ENCODE measurements around the gene CAMK2B. TPM values are rescaled to one million over a fixed set of nuclear protein-coding genes. Genes with fewer than 3 reads are reported as not detected.

CAMK2B gene
- total RNA-seq, 1 experiment from 2014 or later, result 0.13 TPM

GRCh38 chr7:44306606-44307005 is 18.8 kb downstream of the CAMK2B start:
- ChIA-PET POLR2A (ENCODE audit: low non-redundant PET) (no interaction called here), CTCF (no interaction called here)
- no peaks in the 10 kb centered on the region for H3K4me1 ChIP-seq (ENCODE audit: insufficient read depth, low read length, poor library complexity, severe bottlenecking)
- H3K4me3 ChIP-seq (ENCODE audit: low read depth, low read length, poor library complexity, severe bottlenecking), result no peak overlapping the region
- no peak for TF ChIP-seq CTCF (conservative IDR thresholded peaks at IDR 0.05; ENCODE audit: low read depth, low read length)
- no peak for TF ChIP-seq EZH2 (IDR thresholded peaks at IDR 0.05; ENCODE audit: borderline replicate concordance, low read depth, low read length, poor library complexity, severe bottlenecking)
- peaks cover 14% of the 10 kb centered on the region for H3K27me3 ChIP-seq (replicated peaks; ENCODE audit: insufficient read depth, low read depth, low read length, poor library complexity)
- H3K36me3 ChIP-seq (ENCODE audit: insufficient read depth, low read length, poor library complexity, severe bottlenecking), result no peaks in the 10 kb centered on the region
- DNase-seq (ENCODE audit: low spot score), result no peak
- intact Hi-C loops (cut with micrococcal nuclease; ENCODE audit: unreplicated experiment), result no loop called here
- no peaks in the 10 kb centered on the region for H3K9me3 ChIP-seq (ENCODE audit: low read depth, low read length, poor library complexity, severe bottlenecking)
- no peak overlapping the region for H3K27ac ChIP-seq (ENCODE audit: low read depth, low read length, poor library complexity, severe bottlenecking)
- no TSS peak for BruUV-seq (replicated peaks)

- no peak for TF ChIP-seq EZH2 (IDR thresholded peaks at IDR 0.05; ENCODE audit: borderline replicate concordance, low read depth, low read length, poor library complexity, severe bottlenecking)
- no peak for TF ChIP-seq CTCF (conservative IDR thresholded peaks at IDR 0.05; ENCODE audit: low read depth, low read length)
- intact Hi-C loops (cut with micrococcal nuclease; ENCODE audit: unreplicated experiment), result no loop called here
- Histone ChIP-seq H3K4me3 (ENCODE audit: low read depth, low read length, poor library complexity, severe bottlenecking) (no peak overlapping the region), H3K4me1 (ENCODE audit: insufficient read depth, low read length, poor library complexity, severe bottlenecking) (no peaks in the 10 kb centered on the region), H3K27ac (ENCODE audit: low read depth, low read length, poor library complexity, severe bottlenecking) (no peak overlapping the region), H3K9me3 (ENCODE audit: low read depth, low read length, poor library complexity, severe bottlenecking) (no peaks in the 10 kb centered on the region), H3K27me3 (replicated peaks; ENCODE audit: insufficient read depth, low read depth, low read length, poor library complexity) (peaks cover 14% of the 10 kb centered on the region), H3K36me3 (ENCODE audit: insufficient read depth, low read length, poor library complexity, severe bottlenecking) (no peaks in the 10 kb centered on the region)
- ChIA-PET CTCF (no interaction called here), POLR2A (ENCODE audit: low non-redundant PET) (no interaction called here)
- no peak for DNase-seq (ENCODE audit: low spot score)
- no TSS peak for BruUV-seq (replicated peaks)
These were observed 19.6 kb downstream of the CAMK2B start for GRCh38 chr7:44305564-44306507.

- DNase-seq (ENCODE audit: low spot score), result no peak
These were observed 30.9 kb downstream of the CAMK2B start for GRCh38 chr7:44294325-44295069.

More at GRCh38 chr7:44294325-44295069, 30.9 kb downstream of the CAMK2B start:
- BruUV-seq (replicated peaks), result no TSS peak
- intact Hi-C loops (cut with micrococcal nuclease; ENCODE audit: unreplicated experiment), result no loop called here
- Histone ChIP-seq H3K36me3 (ENCODE audit: insufficient read depth, low read length, poor library complexity, severe bottlenecking) (no peaks in the 10 kb centered on the region), H3K27me3 (replicated peaks; ENCODE audit: insufficient read depth, low read depth, low read length, poor library complexity) (peaks cover 56% of the 10 kb centered on the region), H3K4me3 (ENCODE audit: low read depth, low read length, poor library complexity, severe bottlenecking) (no peak overlapping the region), H3K27ac (ENCODE audit: low read depth, low read length, poor library complexity, severe bottlenecking) (no peak overlapping the region), H3K4me1 (ENCODE audit: insufficient read depth, low read length, poor library complexity, severe bottlenecking) (no peaks in the 10 kb centered on the region), H3K9me3 (ENCODE audit: low read depth, low read length, poor library complexity, severe bottlenecking) (no peaks in the 10 kb centered on the region)
- ChIA-PET POLR2A (ENCODE audit: low non-redundant PET) (no interaction called here), CTCF (no interaction called here)
- TF ChIP-seq CTCF (conservative IDR thresholded peaks at IDR 0.05; ENCODE audit: low read depth, low read length) (no peak), EZH2 (IDR thresholded peaks at IDR 0.05; ENCODE audit: borderline replicate concordance, low read depth, low read length, poor library complexity, severe bottlenecking) (no peak)
